Measurements from ENCODE around the gene AFP. TPM values are rescaled to one million over a fixed set of nuclear protein-coding genes. Genes with fewer than 3 reads are reported as not detected.

The AFP gene
- total and polyA plus RNA-seq, 7 donors = not detected

GRCh38 chr4:73487233-73487632 lies 51.2 kb downstream of the AFP start:
- Histone ChIP-seq H3K27ac (no peak overlapping the region), H3K9me3 (no peaks in the 10 kb centered on the region), H3K4me3 (no peak overlapping the region), H3K27me3 (no peaks in the 10 kb centered on the region), H3K4me1 (no peaks in the 10 kb centered on the region), H3K36me3 (no peaks in the 10 kb centered on the region)
- intact Hi-C loops (cut with DNase I) = no loop called here
- DNase-seq = no peak
- WGBS, 2 donors = 94 to 97% methylated on average over 1 of the region's 1 CpG
- TF ChIP-seq POLR2A (IDR thresholded peaks at IDR 0.05) = no peak
- no peak for TF ChIP-seq EP300 (IDR thresholded peaks at IDR 0.05)
- TF ChIP-seq POLR2AphosphoS5 (IDR thresholded peaks at IDR 0.05) = no peak
- TF ChIP-seq CTCF (IDR thresholded peaks at IDR 0.05) = no peak

DNA sequence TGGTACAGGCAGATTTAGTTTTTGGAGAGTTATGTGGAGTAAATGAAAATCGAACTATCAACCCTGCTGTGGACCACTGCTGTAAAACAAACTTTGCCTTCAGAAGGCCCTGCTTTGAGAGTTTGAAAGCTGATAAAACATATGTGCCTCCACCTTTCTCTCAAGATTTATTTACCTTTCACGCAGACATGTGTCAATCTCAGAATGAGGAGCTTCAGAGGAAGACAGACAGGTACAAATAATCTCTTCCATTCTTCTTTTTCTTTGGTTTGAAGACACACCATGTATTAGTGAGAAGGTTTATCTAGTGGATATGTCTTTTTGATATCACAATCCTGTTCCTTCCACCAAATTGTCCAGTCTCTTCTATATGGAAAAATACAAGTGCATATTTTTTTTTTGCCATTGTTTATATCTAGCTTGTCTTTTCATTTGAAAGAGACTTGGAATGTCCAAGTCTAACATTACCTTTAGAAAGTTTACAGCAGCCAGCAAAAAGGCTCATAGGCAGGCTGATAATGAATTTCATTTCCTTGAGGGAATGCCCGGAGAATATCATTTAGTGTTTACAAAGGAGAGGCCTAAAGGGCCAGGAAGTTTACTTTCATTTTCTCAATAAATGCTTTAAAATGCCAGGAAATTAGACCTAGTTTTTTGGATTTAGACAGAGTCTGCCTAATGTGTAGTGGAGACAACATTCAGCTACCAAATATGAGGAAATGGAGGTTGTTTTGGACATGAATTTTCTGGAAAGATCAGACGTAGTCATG lies 64.2 kb downstream of the AFP start:
- no peak overlapping the region for H3K27ac ChIP-seq
- H3K36me3 ChIP-seq = no peaks in the 10 kb centered on the region
- H3K27me3 ChIP-seq = no peaks in the 10 kb centered on the region
- intact Hi-C loops (cut with DNase I) = no loop called here
- TF ChIP-seq CTCF (IDR thresholded peaks at IDR 0.05) (no peak), EP300 (IDR thresholded peaks at IDR 0.05) (no peak), POLR2A (IDR thresholded peaks at IDR 0.05) (no peak), POLR2AphosphoS5 (IDR thresholded peaks at IDR 0.05) (no peak)
- H3K4me3 ChIP-seq = no peak overlapping the region
- peaks cover 0 to 3% (median 0%) of the 10 kb centered on the region in 4 donors for H3K4me1 ChIP-seq
- no peak for DNase-seq
- WGBS, 2 donors = 21 to 59% methylated on average over 4 of the region's 4 CpGs
- H3K9me3 ChIP-seq = no peaks in the 10 kb centered on the region

DNA sequence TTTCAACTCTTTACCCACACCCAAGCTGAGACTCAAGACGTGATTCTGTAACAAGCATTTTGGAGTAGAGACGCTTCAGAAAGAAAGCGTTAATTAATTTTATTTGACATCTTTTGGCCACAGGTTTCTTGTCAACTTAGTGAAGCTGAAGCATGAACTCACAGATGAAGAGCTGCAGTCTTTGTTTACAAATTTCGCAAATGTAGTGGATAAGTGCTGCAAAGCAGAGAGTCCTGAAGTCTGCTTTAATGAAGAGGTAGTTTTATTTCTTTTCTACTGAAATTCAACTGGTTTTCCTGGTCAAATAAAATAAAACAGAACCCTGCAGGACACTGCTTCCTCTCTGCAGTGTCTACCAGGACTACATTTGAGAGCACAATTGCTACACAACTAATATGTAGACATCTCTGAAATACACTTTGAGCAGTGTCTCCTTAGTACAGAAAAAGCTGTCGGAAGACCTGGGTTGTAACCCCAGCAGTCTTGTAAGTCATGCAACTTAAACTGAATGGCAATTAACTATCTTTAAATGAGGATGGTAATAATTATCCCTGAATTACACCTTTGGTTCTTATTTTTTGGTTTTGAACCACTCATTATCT lies 65.7 kb downstream of the AFP start:
- TF ChIP-seq POLR2AphosphoS5 (IDR thresholded peaks at IDR 0.05) (no peak), CTCF (IDR thresholded peaks at IDR 0.05) (no peak), POLR2A (IDR thresholded peaks at IDR 0.05) (no peak), EP300 (IDR thresholded peaks at IDR 0.05) (no peak)
- peaks cover 0 to 3% (median 0%) of the 10 kb centered on the region in 4 donors for H3K4me1 ChIP-seq
- no peak overlapping the region for H3K4me3 ChIP-seq
- 82 to 89% methylated on average over 5 of the region's 5 CpGs for WGBS, 2 donors
- intact Hi-C loops (cut with DNase I) = no loop called here
- DNase-seq = no peak
- H3K9me3 ChIP-seq = no peaks in the 10 kb centered on the region
- no peaks in the 10 kb centered on the region for H3K36me3 ChIP-seq
- H3K27ac ChIP-seq = no peak overlapping the region
- no peaks in the 10 kb centered on the region for H3K27me3 ChIP-seq

- no peak overlapping the region for H3K27ac ChIP-seq
- H3K9me3 ChIP-seq = no peaks in the 10 kb centered on the region
- no peaks in the 10 kb centered on the region for H3K36me3 ChIP-seq
- peaks cover 0 to 3% (median 0%) of the 10 kb centered on the region in 4 donors for H3K4me1 ChIP-seq
- no peak for TF ChIP-seq POLR2AphosphoS5 (IDR thresholded peaks at IDR 0.05)
- no peak for TF ChIP-seq CTCF (IDR thresholded peaks at IDR 0.05)
- no peak for TF ChIP-seq POLR2A (IDR thresholded peaks at IDR 0.05)
- TF ChIP-seq EP300 (IDR thresholded peaks at IDR 0.05) = no peak
- DNase-seq = no peak
- H3K27me3 ChIP-seq = no peaks in the 10 kb centered on the region
- WGBS, 2 donors = 80 to 81% methylated on average over 2 of the region's 2 CpGs
- no peak overlapping the region for H3K4me3 ChIP-seq
- intact Hi-C loops (cut with DNase I) = no loop called here
Observed at GRCh38 chr4:73505567-73505966, 69.5 kb downstream of the AFP start.

Other genes starting within 250 kb of the AFP start
- gene ANKRD17, start 177.4 kb upstream of the AFP start, total RNA-seq = 10 to 100 TPM; 41.1 to 55.1 (median 44.5) TPM
- gene ANKRD17, start 177.4 kb upstream of the AFP start, polyA plus RNA-seq = 10 to 100 TPM in 1 of 3 donors, 1 to 10 TPM in 2; 6.0 to 15.9 (median 7.6) TPM
- gene ALB, start 31.9 kb upstream of the AFP start, total RNA-seq = not detected
- under 1 TPM in 1 of 3 donors, not detected in 2; 0.96 TPM for gene ALB, start 31.9 kb upstream of the AFP start, polyA plus RNA-seq
- not detected for gene AFM, start 45.5 kb downstream of the AFP start, total RNA-seq
- gene AFM, start 45.5 kb downstream of the AFP start, polyA plus RNA-seq = not detected
- gene RASSF6, start 184.2 kb downstream of the AFP start, total RNA-seq = under 1 TPM in 3 of 4 donors, not detected in 1; under 0.01 to 0.41 (median 0.36) TPM
- gene RASSF6, start 184.2 kb downstream of the AFP start, polyA plus RNA-seq = 10 to 100 TPM in 2 of 3 donors, 1 to 10 TPM in 1; 6.6 to 30.1 (median 20.4) TPM